Hepatocyte (in vitro differentiated cells): ENCODE data around the gene CAPRIN1. TPM values are rescaled to one million over a fixed set of nuclear protein-coding genes. Genes with fewer than 3 reads are reported as not detected.
"Not testable (repeated sequence)": the region's sequence is repeated elsewhere in the genome, so short reads cannot be mapped to it uniquely, and the experiment has no call there.

Experiments used
- DNase-seq: peaks from one replicate; pipeline ENCODE4 v3.0.0-alpha.2; 2016; ENCODE audit warnings: low spot score
- H2AFZ ChIP-seq: fragments of 200-600 bp; sonication (generic); 2 replicates; pipeline ENCODE4 v1.6.0; 2016; ENCODE audit warnings: antibody characterized with exemption, mild to moderate bottlenecking
- H3K27ac ChIP-seq: fragments of 200-600 bp; sonication (generic); 2 replicates; pipeline ENCODE4 v1.5.1; 2016; ENCODE audit warnings: mild to moderate bottlenecking
- H3K27me3 ChIP-seq: fragments of 200-600 bp; sonication (generic); 2 replicates; pipeline ENCODE4 v1.6.1; 2016
- H3K36me3 ChIP-seq: fragments of 200-600 bp; sonication (generic); replicated peaks from 2 replicates; pipeline ENCODE4 v1.5.1; 2016; ENCODE audit warnings: low read depth; ENCODE audit not compliant: insufficient read depth
- H3K4me1 ChIP-seq: fragments of 200-600 bp; sonication (generic); 2 replicates; pipeline ENCODE4 v1.5.1; 2016; ENCODE audit warnings: mild to moderate bottlenecking, moderate library complexity; ENCODE audit not compliant: insufficient read depth
- H3K4me2 ChIP-seq: fragments of 200-600 bp; sonication (generic); 2 replicates; pipeline ENCODE4 v1.6.0; 2016
- H3K4me3 ChIP-seq: fragments of 200-600 bp; sonication (generic); 2 replicates; pipeline ENCODE4 v1.5.1; 2016; ENCODE audit warnings: mild to moderate bottlenecking
- H3K79me2 ChIP-seq: fragments of 200-600 bp; sonication (generic); 2 replicates; pipeline ENCODE4 v1.6.0; 2017; ENCODE audit warnings: mild to moderate bottlenecking
- H3K9me2 ChIP-seq: fragments of 200-600 bp; sonication (generic); replicated peaks from 2 replicates; pipeline ENCODE4 v1.6.0; 2017; ENCODE audit warnings: mild to moderate bottlenecking; ENCODE audit not compliant: insufficient read depth
- H3K9me3 ChIP-seq: fragments of 200-600 bp; sonication (generic); 2 replicates; pipeline ENCODE4 v1.5.1; 2016; ENCODE audit warnings: low read depth, mild to moderate bottlenecking
- H4K20me1 ChIP-seq: fragments of 200-600 bp; sonication (generic); 2 replicates; pipeline ENCODE4 v1.6.0; 2016; ENCODE audit warnings: mild to moderate bottlenecking; ENCODE audit not compliant: insufficient read depth, poor library complexity, severe bottlenecking
- CTCF ChIP-seq: fragments of 200-600 bp; sonication (generic); IDR thresholded peaks from 2 replicates; pipeline ENCODE4 v1.5.1; 2016; ENCODE audit warnings: antibody characterized with exemption, mild to moderate bottlenecking; ENCODE audit not compliant: poor library complexity
- EZH2 ChIP-seq: fragments of 200-600 bp; sonication (generic); IDR thresholded peaks from 2 replicates; pipeline ENCODE4 v1.6.1; 2016; ENCODE audit warnings: antibody characterized with exemption, mild to moderate bottlenecking, borderline replicate concordance
- EZH2phosphoT487 ChIP-seq: fragments of 200-600 bp; sonication (generic); IDR thresholded peaks from one replicate; pipeline ENCODE4 v1.6.1; 2018; ENCODE audit warnings: antibody characterized with exemption, mild to moderate bottlenecking, low read depth, moderate library complexity; ENCODE audit not compliant: unreplicated experiment, severe bottlenecking
- WGBS: methylation state at CpG from one replicate; pipeline ENCODE4 v1.1.6; 2016; ENCODE audit warnings: low lambda C conversion rate; ENCODE audit errors: missing lambda C conversion rate; 5-methylcytosine and 5-hydroxymethylcytosine counted together
- polyA plus RNA-seq: library from polyadenylated mRNA; unstranded; fragments of >200 nt; fragmentation: Nextera tagmentation; extraction: Ambion mirVana; gene quantifications from 2 replicates; pipeline ENCODE4 v1.2.1, GENCODE V29; 2016
- total RNA-seq: library from RNA; depleted of rRNA; stranded (reverse); fragments of >200 nt; gene quantifications from 2 replicates; pipeline ENCODE4 v1.2.3, GENCODE V29; 2014

CAPRIN1 gene
- total and polyA plus RNA-seq, 2 experiments from 2014 or later = 102 to 217 TPM

DNA sequence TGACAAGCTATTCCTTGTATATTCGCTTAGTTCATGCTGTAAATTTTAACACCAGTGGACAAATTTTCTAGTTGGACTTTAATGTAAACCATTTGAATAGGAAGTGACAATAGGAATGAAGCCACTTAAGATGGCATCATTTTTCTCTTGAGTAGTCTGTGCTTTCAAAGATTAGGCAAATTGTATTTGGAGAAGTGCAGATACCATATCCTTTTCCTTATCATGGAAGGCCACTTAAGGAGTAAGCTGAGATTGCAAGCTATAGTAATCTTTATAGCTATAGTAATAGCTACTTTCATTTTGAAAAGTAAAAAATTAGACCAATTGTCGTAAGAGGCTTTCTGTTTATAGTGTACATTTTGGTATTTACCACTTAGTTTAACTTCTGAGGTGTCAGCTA is 12.8 kb downstream of the CAPRIN1 start:
- no peak overlapping the region for H2AFZ ChIP-seq
- TF ChIP-seq EZH2 = no peak
- TF ChIP-seq EZH2phosphoT487 = no peak
- no peak for TF ChIP-seq CTCF
- H4K20me1 ChIP-seq = peaks cover 97% of the 10 kb centered on the region
- peaks cover 14% of the 10 kb centered on the region for H3K4me1 ChIP-seq
- H3K4me3 ChIP-seq = no peak overlapping the region
- H3K36me3 ChIP-seq = no peaks in the 10 kb centered on the region
- peaks cover 100% of the 10 kb centered on the region for H3K79me2 ChIP-seq
- 90% methylated on average over 2 of the region's 2 CpGs for WGBS
- peak overlapping the region; percentile 17 for H3K27ac ChIP-seq
- no peaks in the 10 kb centered on the region for H3K9me3 ChIP-seq
- H3K9me2 ChIP-seq = no peaks in the 10 kb centered on the region
- DNase-seq = no peak
- H3K27me3 ChIP-seq = no peaks in the 10 kb centered on the region
- peak overlapping the region; percentile 7 for H3K4me2 ChIP-seq

GRCh38 chr11:34065505-34066203 is 14.1 kb downstream of the CAPRIN1 start:
- no peak for TF ChIP-seq CTCF
- no peak for TF ChIP-seq EZH2phosphoT487
- TF ChIP-seq EZH2 = no peak
- no peak overlapping the region for H3K27ac ChIP-seq
- peaks cover 14% of the 10 kb centered on the region for H3K4me1 ChIP-seq
- H3K4me2 ChIP-seq = no peak overlapping the region
- DNase-seq = no peak
- no peaks in the 10 kb centered on the region for H3K9me3 ChIP-seq
- peaks cover 100% of the 10 kb centered on the region for H3K79me2 ChIP-seq
- WGBS = 92% methylated on average over 6 of the region's 6 CpGs
- no peak overlapping the region for H2AFZ ChIP-seq
- no peak overlapping the region for H3K4me3 ChIP-seq
- H4K20me1 ChIP-seq = peaks cover 97% of the 10 kb centered on the region
- no peaks in the 10 kb centered on the region for H3K27me3 ChIP-seq
- no peaks in the 10 kb centered on the region for H3K36me3 ChIP-seq
- no peaks in the 10 kb centered on the region for H3K9me2 ChIP-seq

DNA sequence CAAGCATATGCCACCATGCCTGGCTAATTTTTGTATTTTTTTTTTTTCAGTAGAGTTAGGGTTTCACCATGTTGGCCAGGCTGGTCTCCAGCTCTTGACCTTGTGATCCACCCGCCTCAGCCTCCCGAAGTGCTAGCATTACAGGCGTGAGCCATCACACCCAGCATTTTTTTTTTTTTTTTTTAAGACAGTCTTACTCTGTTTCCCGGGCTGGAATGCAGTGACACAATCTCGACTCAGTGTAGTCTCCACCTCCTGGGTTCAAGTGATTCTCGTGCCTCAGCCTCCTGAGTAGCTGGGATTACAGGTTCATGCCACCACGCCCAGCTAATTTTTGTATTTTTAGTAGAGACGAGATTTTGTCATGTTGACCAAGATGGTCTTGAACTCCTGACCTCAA is 15.2 kb downstream of the CAPRIN1 start:
- H2AFZ ChIP-seq, H3K4me3 ChIP-seq, H3K9me2 ChIP-seq, DNase-seq, H3K27me3 ChIP-seq, H3K9me3 ChIP-seq, H3K36me3 ChIP-seq, H3K27ac ChIP-seq, H3K4me2 ChIP-seq: not testable (repeated sequence)
- H3K4me1 ChIP-seq = peaks cover 14% of the 10 kb centered on the region
- peaks cover 100% of the 10 kb centered on the region for H3K79me2 ChIP-seq
- 91% methylated on average over 8 of the region's 8 CpGs for WGBS
- H4K20me1 ChIP-seq = peaks cover 97% of the 10 kb centered on the region

DNA sequence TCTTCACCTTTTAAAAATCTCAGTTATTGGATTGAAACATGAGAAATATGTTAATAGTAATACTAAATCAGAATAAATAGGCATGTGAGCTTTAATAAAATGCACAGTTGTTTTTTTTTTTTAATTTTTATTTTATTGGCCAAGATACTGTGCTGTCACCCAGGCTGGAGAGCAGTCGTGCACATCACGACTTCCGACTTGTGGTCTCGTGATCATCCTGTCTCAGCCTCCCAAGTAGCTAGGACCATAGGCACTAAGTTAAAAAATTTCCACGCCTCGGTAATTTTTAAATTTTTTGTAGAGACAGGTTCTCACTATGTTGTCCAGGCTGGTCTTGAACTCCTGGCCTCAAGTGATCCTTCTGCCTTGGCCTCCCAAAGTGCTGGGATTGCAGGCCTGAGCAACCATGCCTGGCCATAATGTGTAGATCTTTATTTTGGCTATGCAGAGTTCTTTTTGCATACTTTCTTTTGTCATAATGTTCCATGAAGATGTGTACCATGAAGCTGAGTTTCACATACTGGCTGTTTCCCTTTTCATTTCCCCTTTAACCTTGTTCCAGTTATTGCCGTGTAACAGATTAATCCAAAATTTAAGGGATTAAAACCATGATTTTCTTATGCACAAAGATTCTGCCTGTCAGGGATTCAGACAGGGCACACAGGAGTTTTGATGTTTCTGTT is 16.0 kb downstream of the CAPRIN1 start:
- no peaks in the 10 kb centered on the region for H3K27me3 ChIP-seq
- peaks cover 100% of the 10 kb centered on the region for H3K79me2 ChIP-seq
- no peak overlapping the region for H3K4me2 ChIP-seq
- H3K27ac ChIP-seq = no peak overlapping the region
- no peak overlapping the region for H2AFZ ChIP-seq
- peaks cover 14% of the 10 kb centered on the region for H3K4me1 ChIP-seq
- H3K4me3 ChIP-seq = no peak overlapping the region
- H3K9me2 ChIP-seq = no peaks in the 10 kb centered on the region
- DNase-seq = no peak
- 93% methylated on average over 7 of the region's 7 CpGs for WGBS
- TF ChIP-seq CTCF (no peak), EZH2 (no peak), EZH2phosphoT487 (no peak)
- H3K9me3 ChIP-seq = no peaks in the 10 kb centered on the region
- peaks cover 97% of the 10 kb centered on the region for H4K20me1 ChIP-seq
- no peaks in the 10 kb centered on the region for H3K36me3 ChIP-seq
